Activated naive CD8-positive, alpha-beta T cell treated with anti-CD3 and anti-CD28 coated beads, Interleukin-2, amount 10 ng/mL, durations not matched to agents 7 days and 5 days (primary cell): ENCODE data around the gene C12orf42. TPM values are rescaled to one million over a fixed set of nuclear protein-coding genes. Genes with fewer than 3 reads are reported as not detected.
A peak's percentile ranks its signal among the peaks of the same experiment; 100 is the strongest.

ENCODE experiments used
- ATAC-seq: fragments of 150-1000 bp; cut with Tn5 transposase; one replicate; pipeline ENCODE4 v1.10.0; 2021; ENCODE audit warnings: low read depth, moderate library complexity
- POLR2A ChIA-PET: fragments of 350-600 bp; sonication (Branson Sonifier 250); formaldehyde crosslinking; loops from one replicate; lab custom pipeline; 2021; ENCODE audit warnings: antibody characterized with exemption; lab: Charles Lee
- DNase-seq: peaks from one replicate; pipeline ENCODE4 v3.0.0; 2021
- H3K27ac Mint-ChIP-seq: one replicate; pipeline ENCODE4 v1.8.0; 2022; ENCODE audit warnings: mild to moderate bottlenecking, mixed read lengths
- H3K27me3 Mint-ChIP-seq: one replicate; pipeline ENCODE4 v1.8.0; 2022; ENCODE audit warnings: mild to moderate bottlenecking, moderate library complexity, mixed read lengths
- H3K36me3 Mint-ChIP-seq: one replicate; pipeline ENCODE4 v1.8.0; 2021; ENCODE audit warnings: mild to moderate bottlenecking, mixed read lengths
- H3K4me1 Mint-ChIP-seq: one replicate; pipeline ENCODE4 v1.8.0; 2021; ENCODE audit warnings: mixed read lengths
- H3K4me3 Mint-ChIP-seq: one replicate; pipeline ENCODE4 v1.8.0; 2022; ENCODE audit warnings: mild to moderate bottlenecking, moderate library complexity, mixed read lengths
- H3K9me3 Mint-ChIP-seq: one replicate; pipeline ENCODE4 v1.8.0; 2021; ENCODE audit warnings: mixed read lengths
- total RNA-seq, 2 experiments: library from RNA; stranded (reverse); gene quantifications; one replicate each; pipeline ENCODE4 v1.2.3, GENCODE V29; 2021

C12orf42 gene
- total RNA-seq, 2 experiments from 2014 or later: 4.8 to 5.4 TPM

DNA sequence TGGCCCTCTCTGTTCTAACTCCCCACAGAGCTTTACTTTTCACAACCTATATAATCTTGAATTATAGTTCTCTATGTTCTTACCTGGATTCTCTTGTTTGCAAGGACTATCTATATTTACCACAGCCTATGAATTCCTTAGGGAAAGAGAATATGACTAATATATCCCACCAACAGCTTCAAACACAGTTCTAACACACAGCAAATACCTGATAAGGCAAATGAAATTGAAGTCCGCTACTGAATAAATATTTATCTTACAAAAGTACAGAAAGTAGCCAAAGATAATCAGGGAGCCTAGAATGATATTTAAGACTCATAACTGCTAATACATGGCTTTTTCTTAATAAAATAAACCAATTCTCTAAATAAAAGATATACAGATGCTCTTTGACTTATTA, 165.1 kb downstream of the C12orf42 start:
- Mint-ChIP-seq H3K4me3 (no peak overlapping the region), H3K27me3 (no peaks in the 10 kb centered on the region), H3K27ac (no peak overlapping the region), H3K36me3 (no peaks in the 10 kb centered on the region), H3K9me3 (no peaks in the 10 kb centered on the region), H3K4me1 (no peaks in the 10 kb centered on the region)
- POLR2A ChIA-PET: no interaction called here
- no peak for ATAC-seq
- no peak for DNase-seq

GRCh38 chr12:103327676-103328075, 168.1 kb downstream of the C12orf42 start:
- POLR2A ChIA-PET: no interaction called here
- no peaks in the 10 kb centered on the region for H3K4me1 Mint-ChIP-seq
- H3K27ac Mint-ChIP-seq: no peak overlapping the region
- H3K36me3 Mint-ChIP-seq: no peaks in the 10 kb centered on the region
- H3K9me3 Mint-ChIP-seq: no peaks in the 10 kb centered on the region
- ATAC-seq (no peak), DNase-seq (no peak)
- no peak overlapping the region for H3K4me3 Mint-ChIP-seq
- H3K27me3 Mint-ChIP-seq: no peaks in the 10 kb centered on the region

DNA sequence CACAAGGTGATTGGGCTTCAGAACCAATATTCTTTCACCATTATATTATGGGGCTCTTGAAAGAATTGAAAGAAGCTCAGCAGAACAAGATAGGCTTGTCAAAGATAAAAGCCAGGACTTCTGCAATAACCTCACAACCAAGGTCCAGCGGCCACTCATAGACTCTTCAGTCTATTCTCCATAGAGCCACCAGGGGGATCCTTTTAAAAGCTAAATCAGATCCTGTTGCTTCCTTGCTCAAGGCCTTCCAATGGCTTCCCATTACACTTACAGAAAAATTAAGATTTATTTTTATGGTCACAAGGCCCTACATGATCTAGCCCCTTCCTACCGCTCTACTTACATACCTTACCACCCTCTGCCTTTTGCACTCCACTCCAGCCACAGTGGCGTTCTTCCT, 169.6 kb downstream of the C12orf42 start:
- Mint-ChIP-seq H3K4me1 (no peaks in the 10 kb centered on the region), H3K27me3 (no peaks in the 10 kb centered on the region), H3K9me3 (no peaks in the 10 kb centered on the region), H3K36me3 (no peaks in the 10 kb centered on the region), H3K27ac (no peak overlapping the region), H3K4me3 (no peak overlapping the region)
- ATAC-seq (no peak), DNase-seq (no peak)
- POLR2A ChIA-PET: no interaction called here

GRCh38 chr12:103318566-103318965, 177.2 kb downstream of the C12orf42 start:
- Mint-ChIP-seq H3K27ac (no peak overlapping the region), H3K27me3 (peaks cover 3% of the 10 kb centered on the region), H3K9me3 (peaks cover 9% of the 10 kb centered on the region), H3K36me3 (no peaks in the 10 kb centered on the region), H3K4me1 (no peaks in the 10 kb centered on the region), H3K4me3 (no peak overlapping the region)
- DNase-seq: no peak
- POLR2A ChIA-PET: no interaction called here
- ATAC-seq: no peak

DNA sequence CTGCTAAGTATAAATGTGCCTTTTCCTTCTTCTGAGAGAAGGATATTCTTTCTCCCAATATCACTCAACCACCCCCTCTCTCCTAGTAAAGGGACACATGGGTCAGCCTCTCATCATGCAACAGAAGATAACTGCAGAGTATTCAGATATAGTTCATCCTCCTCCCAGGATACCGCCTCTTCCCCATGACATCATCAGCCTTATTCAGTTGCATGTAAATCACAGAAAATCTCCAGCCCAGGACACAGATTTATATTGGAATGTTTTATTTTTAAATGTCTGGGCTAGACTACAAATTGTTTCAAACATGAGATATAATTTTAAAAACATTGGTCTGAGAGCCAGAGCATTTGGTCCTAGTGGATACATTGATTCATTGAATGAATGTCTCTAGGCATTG, 178.5 kb downstream of the C12orf42 start:
- Mint-ChIP-seq H3K36me3 (no peaks in the 10 kb centered on the region), H3K9me3 (peaks cover 9% of the 10 kb centered on the region), H3K4me3 (no peak overlapping the region), H3K27me3 (peaks cover 3% of the 10 kb centered on the region), H3K27ac (no peak overlapping the region), H3K4me1 (no peaks in the 10 kb centered on the region)
- DNase-seq (no peak), ATAC-seq (no peak)
- POLR2A ChIA-PET: no interaction called here

- POLR2A ChIA-PET: no interaction called here
- H3K4me3 Mint-ChIP-seq: no peak overlapping the region
- peaks cover 3% of the 10 kb centered on the region for H3K27me3 Mint-ChIP-seq
- peaks cover 9% of the 10 kb centered on the region for H3K9me3 Mint-ChIP-seq
- ATAC-seq (no peak), DNase-seq (no peak)
- H3K27ac Mint-ChIP-seq: no peak overlapping the region
- H3K4me1 Mint-ChIP-seq: no peaks in the 10 kb centered on the region
- H3K36me3 Mint-ChIP-seq: no peaks in the 10 kb centered on the region
Measured at GRCh38 chr12:103314786-103315185, 181.0 kb downstream of the C12orf42 start.

DNA sequence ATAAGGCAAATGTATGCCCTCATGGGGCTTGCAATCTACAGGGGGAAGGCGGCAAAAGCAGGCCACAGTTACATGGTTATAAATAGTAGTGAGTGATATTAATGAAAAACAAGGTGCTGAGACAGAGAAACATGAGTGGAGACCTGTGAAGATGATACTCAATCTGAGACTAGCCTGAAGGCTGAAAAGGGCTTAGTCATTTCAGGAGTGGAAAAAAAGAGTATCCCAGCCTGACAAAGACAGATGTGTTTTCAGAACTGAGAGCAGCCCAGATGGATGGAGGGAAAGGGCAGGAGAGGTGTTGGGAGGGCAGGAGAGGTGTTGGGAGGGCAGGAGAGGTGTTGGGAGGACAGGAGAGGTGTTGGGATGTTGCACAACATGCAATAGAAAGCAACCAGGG, 181.9 kb downstream of the C12orf42 start:
- H3K4me1 Mint-ChIP-seq: no peaks in the 10 kb centered on the region
- no peaks in the 10 kb centered on the region for H3K36me3 Mint-ChIP-seq
- H3K9me3 Mint-ChIP-seq: peaks cover 9% of the 10 kb centered on the region
- no peak for DNase-seq
- POLR2A ChIA-PET: no interaction called here
- peaks cover 3% of the 10 kb centered on the region for H3K27me3 Mint-ChIP-seq
- ATAC-seq: no peak
- no peak overlapping the region for H3K4me3 Mint-ChIP-seq
- peak overlapping the region; percentile 35 for H3K27ac Mint-ChIP-seq

GRCh38 chr12:103312742-103313354, 182.9 kb downstream of the C12orf42 start:
- H3K27me3 Mint-ChIP-seq: peaks cover 3% of the 10 kb centered on the region
- no peak for ATAC-seq
- DNase-seq: no peak
- H3K9me3 Mint-ChIP-seq: peaks cover 9% of the 10 kb centered on the region
- H3K36me3 Mint-ChIP-seq: no peaks in the 10 kb centered on the region
- H3K27ac Mint-ChIP-seq: no peak overlapping the region
- no peak overlapping the region for H3K4me3 Mint-ChIP-seq
- POLR2A ChIA-PET: no interaction called here
- no peaks in the 10 kb centered on the region for H3K4me1 Mint-ChIP-seq

- POLR2A ChIA-PET: no interaction called here
Measured at GRCh38 chr12:103310546-103311270, 185.1 kb downstream of the C12orf42 start.

GRCh38 chr12:103308396-103308795, 187.4 kb downstream of the C12orf42 start:
- H3K36me3 Mint-ChIP-seq: no peaks in the 10 kb centered on the region
- no peaks in the 10 kb centered on the region for H3K4me1 Mint-ChIP-seq
- ATAC-seq (no peak), DNase-seq (no peak)
- H3K9me3 Mint-ChIP-seq: no peaks in the 10 kb centered on the region
- peaks cover 4% of the 10 kb centered on the region for H3K27me3 Mint-ChIP-seq
- H3K27ac Mint-ChIP-seq: no peak overlapping the region
- H3K4me3 Mint-ChIP-seq: no peak overlapping the region
- POLR2A ChIA-PET: no interaction called here

More at GRCh38 chr12:103310546-103311270, 185.1 kb downstream of the C12orf42 start:
- ATAC-seq: no peak
- H3K27me3 Mint-ChIP-seq: no peaks in the 10 kb centered on the region
- no peaks in the 10 kb centered on the region for H3K36me3 Mint-ChIP-seq
- H3K4me3 Mint-ChIP-seq: no peak overlapping the region
- H3K9me3 Mint-ChIP-seq: peaks cover 4% of the 10 kb centered on the region
- no peak overlapping the region for H3K27ac Mint-ChIP-seq
- no peak for DNase-seq
- H3K4me1 Mint-ChIP-seq: no peaks in the 10 kb centered on the region

DNA sequence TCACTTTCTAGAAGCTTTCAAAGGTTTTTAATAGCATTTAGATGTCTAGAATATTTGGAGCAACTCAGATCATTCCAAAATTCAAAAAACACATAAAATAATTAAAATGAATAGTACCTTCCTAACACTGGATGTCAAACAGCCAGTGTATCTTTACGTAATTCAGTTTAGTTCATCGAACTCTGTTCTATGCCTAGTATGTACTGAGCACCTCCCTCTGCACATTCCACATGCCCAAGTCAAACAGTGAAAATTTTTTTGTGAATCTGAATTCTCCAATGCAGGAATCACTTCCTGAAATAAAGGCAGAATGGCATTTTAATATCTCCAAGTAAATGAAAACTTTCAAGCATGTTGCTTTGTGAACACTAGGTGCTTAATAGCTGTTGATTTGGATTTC, 192.3 kb downstream of the C12orf42 start:
- DNase-seq: no peak
- H3K4me1 Mint-ChIP-seq: peaks cover 1% of the 10 kb centered on the region

GRCh38 chr12:103301642-103302591, 193.9 kb downstream of the C12orf42 start:
- POLR2A ChIA-PET: no interaction called here
- H3K36me3 Mint-ChIP-seq: no peaks in the 10 kb centered on the region

More for the DNA sequence above, 192.3 kb downstream of the C12orf42 start:
- Mint-ChIP-seq H3K27ac (no peak overlapping the region), H3K36me3 (no peaks in the 10 kb centered on the region), H3K4me3 (no peak overlapping the region), H3K27me3 (peaks cover 13% of the 10 kb centered on the region), H3K9me3 (no peaks in the 10 kb centered on the region)
- POLR2A ChIA-PET: no interaction called here
- no peak for ATAC-seq

GRCh38 chr12:103288016-103288415, 207.8 kb downstream of the C12orf42 start:
- peaks cover 2% of the 10 kb centered on the region for H3K9me3 Mint-ChIP-seq
- H3K4me3 Mint-ChIP-seq: no peak overlapping the region
- no peaks in the 10 kb centered on the region for H3K27me3 Mint-ChIP-seq
- no peak overlapping the region for H3K27ac Mint-ChIP-seq
- DNase-seq (no peak), ATAC-seq (no peak)
- POLR2A ChIA-PET: no interaction called here
- no peaks in the 10 kb centered on the region for H3K36me3 Mint-ChIP-seq
- H3K4me1 Mint-ChIP-seq: no peaks in the 10 kb centered on the region

More at GRCh38 chr12:103301642-103302591, 193.9 kb downstream of the C12orf42 start:
- DNase-seq (no peak), ATAC-seq (no peak)
- H3K27me3 Mint-ChIP-seq: peaks cover 13% of the 10 kb centered on the region
- no peak overlapping the region for H3K27ac Mint-ChIP-seq
- H3K9me3 Mint-ChIP-seq: peaks cover 2% of the 10 kb centered on the region
- H3K4me1 Mint-ChIP-seq: peaks cover 1% of the 10 kb centered on the region
- no peak overlapping the region for H3K4me3 Mint-ChIP-seq
